Thoracic aorta (tissue), 2 donors: ENCODE data around the gene RPH3AL. TPM values are rescaled to one million over a fixed set of nuclear protein-coding genes. Genes with fewer than 3 reads are reported as not detected.

Source experiments
- ATAC-seq: fragments of 150-250 bp; one replicate; pipeline ENCODE4 v1.8.0; 2017; ENCODE audit warnings: low read depth; ENCODE audit not compliant: insufficient number of reproducible peaks, low FRiP score
- DNase-seq: peaks from one replicate; pipeline ENCODE4 v3.0.0-alpha.2; 2020; ENCODE audit warnings: low spot score
- H3K27ac ChIP-seq, 2 donors: fragments of 200-600 bp; sonication (generic); 1 replicate in 1 of 2; 2 replicates in 1 of 2; pipeline ENCODE4 v1.5.1; 2016; ENCODE audit warnings: mild to moderate bottlenecking in 2 of 2, moderate library complexity in 2 of 2
- H3K27me3 ChIP-seq: fragments of 200-600 bp; sonication (generic); replicated peaks from 2 replicates; pipeline ENCODE4 v1.6.0; 2016; ENCODE audit warnings: mild to moderate bottlenecking; ENCODE audit not compliant: insufficient read depth
- H3K36me3 ChIP-seq: fragments of 200-600 bp; sonication (generic); one replicate; pipeline ENCODE4 v1.5.1; 2016
- H3K4me1 ChIP-seq, 2 donors: fragments of 200-600 bp; sonication (generic); 1 replicate in 1 of 2; 2 replicates in 1 of 2; pipeline versions ENCODE4 v1.5.1 to v1.6.0; 2016; ENCODE audit warnings: low read depth in 2 of 2, mild to moderate bottlenecking in 1 of 2; ENCODE audit not compliant: control insufficient read depth in 1 of 2
- H3K4me3 ChIP-seq: fragments of 200-600 bp; sonication (generic); 2 replicates; pipeline ENCODE4 v1.5.1; 2016; ENCODE audit warnings: mild to moderate bottlenecking
- H3K9me3 ChIP-seq: fragments of 200-600 bp; sonication (generic); 2 replicates; pipeline ENCODE4 v1.5.1; 2016
- total RNA-seq, 2 donors: library from RNA; depleted of rRNA; stranded (reverse); fragments of >200 nt; gene quantifications; one replicate each; pipeline versions ENCODE4 v1.1.0 to v1.2.3, GENCODE V29; 2016
- TF ChIP-seq, protein P1 (sequence below): fragments of 200-600 bp; sonication (generic); IDR thresholded peaks from one replicate; pipeline ENCODE4 v1.5.1; 2019; ENCODE audit warnings: antibody characterized with exemption

RPH3AL gene
- total RNA-seq, 2 donors from 2014 or later: 6.5 to 33.1 TPM

DNA sequence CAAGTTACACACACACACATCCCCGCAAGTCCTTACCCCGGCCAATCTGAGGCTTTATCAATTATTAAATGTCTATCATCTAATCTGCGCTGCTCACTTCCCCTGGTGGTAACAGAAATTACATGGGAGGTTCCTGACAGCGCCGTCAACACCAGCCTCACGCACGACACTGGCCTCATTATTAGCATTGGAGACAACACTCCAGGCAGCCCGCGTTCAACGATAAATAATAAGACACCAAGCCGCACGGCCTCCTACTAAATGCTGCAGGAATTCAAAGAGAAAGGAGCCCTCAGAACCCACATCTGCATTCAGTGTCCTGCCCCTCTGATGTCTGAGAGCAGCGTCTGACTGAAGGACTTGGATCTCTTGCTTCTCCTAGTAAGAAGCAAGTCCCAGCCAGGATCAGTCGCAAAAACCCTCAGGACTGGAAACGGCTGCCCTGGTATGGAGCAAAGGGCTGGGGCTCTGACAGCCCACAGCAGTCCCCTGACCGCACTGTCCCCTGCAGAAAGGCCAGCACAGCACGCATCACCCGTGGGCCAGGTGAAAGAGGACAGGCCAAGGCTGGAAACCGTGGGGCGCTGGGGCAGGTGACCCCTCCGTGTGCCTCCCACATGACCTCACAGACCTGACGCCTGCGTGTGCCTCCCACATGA, 7.6 kb upstream of the RPH3AL start:
- no peaks in the 10 kb centered on the region for H3K27me3 ChIP-seq
- H3K4me3 ChIP-seq: no peak overlapping the region
- H3K9me3 ChIP-seq: no peaks in the 10 kb centered on the region
- H3K4me1 ChIP-seq: peaks cover 0 to 12% of the 10 kb centered on the region in 2 donors
- ATAC-seq (no peak), DNase-seq (no peak)
- no peaks in the 10 kb centered on the region for H3K36me3 ChIP-seq
- no peak overlapping the region for H3K27ac ChIP-seq
- TF ChIP-seq, protein P1, sequence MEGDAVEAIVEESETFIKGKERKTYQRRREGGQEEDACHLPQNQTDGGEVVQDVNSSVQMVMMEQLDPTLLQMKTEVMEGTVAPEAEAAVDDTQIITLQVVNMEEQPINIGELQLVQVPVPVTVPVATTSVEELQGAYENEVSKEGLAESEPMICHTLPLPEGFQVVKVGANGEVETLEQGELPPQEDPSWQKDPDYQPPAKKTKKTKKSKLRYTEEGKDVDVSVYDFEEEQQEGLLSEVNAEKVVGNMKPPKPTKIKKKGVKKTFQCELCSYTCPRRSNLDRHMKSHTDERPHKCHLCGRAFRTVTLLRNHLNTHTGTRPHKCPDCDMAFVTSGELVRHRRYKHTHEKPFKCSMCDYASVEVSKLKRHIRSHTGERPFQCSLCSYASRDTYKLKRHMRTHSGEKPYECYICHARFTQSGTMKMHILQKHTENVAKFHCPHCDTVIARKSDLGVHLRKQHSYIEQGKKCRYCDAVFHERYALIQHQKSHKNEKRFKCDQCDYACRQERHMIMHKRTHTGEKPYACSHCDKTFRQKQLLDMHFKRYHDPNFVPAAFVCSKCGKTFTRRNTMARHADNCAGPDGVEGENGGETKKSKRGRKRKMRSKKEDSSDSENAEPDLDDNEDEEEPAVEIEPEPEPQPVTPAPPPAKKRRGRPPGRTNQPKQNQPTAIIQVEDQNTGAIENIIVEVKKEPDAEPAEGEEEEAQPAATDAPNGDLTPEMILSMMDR: no peak

GRCh38 chr17:358491-359151, 6.0 kb upstream of the RPH3AL start:
- TF ChIP-seq, protein P1: no peak
- H3K9me3 ChIP-seq: no peaks in the 10 kb centered on the region
- no peak for DNase-seq
- peaks cover 0 to 12% of the 10 kb centered on the region in 2 donors for H3K4me1 ChIP-seq
- no peaks in the 10 kb centered on the region for H3K27me3 ChIP-seq
- H3K4me3 ChIP-seq: no peak overlapping the region
- H3K36me3 ChIP-seq: no peaks in the 10 kb centered on the region
- ATAC-seq: no peak
- no peak overlapping the region for H3K27ac ChIP-seq

GRCh38 chr17:357644-358043, 5.0 kb upstream of the RPH3AL start:
- Histone ChIP-seq H3K27me3 (no peaks in the 10 kb centered on the region), H3K4me1 (peaks cover 0 to 12% of the 10 kb centered on the region in 2 donors), H3K27ac (no peak overlapping the region), H3K36me3 (no peaks in the 10 kb centered on the region), H3K9me3 (no peaks in the 10 kb centered on the region), H3K4me3 (no peak overlapping the region)
- TF ChIP-seq, protein P1: no peak
- ATAC-seq: no peak
- no peak for DNase-seq

GRCh38 chr17:356671-357434, 4.2 kb upstream of the RPH3AL start:
- Histone ChIP-seq H3K4me3 (no peak overlapping the region), H3K27me3 (no peaks in the 10 kb centered on the region), H3K4me1 (peaks cover 0 to 12% of the 10 kb centered on the region in 2 donors), H3K27ac (no peak overlapping the region), H3K36me3 (no peaks in the 10 kb centered on the region), H3K9me3 (no peaks in the 10 kb centered on the region)
- TF ChIP-seq, protein P1: no peak
- no peak for DNase-seq
- no peak for ATAC-seq
